Aorta (tissue), 5 donors: Measurements from ENCODE around the gene USP3. TPM values are rescaled to one million over a fixed set of nuclear protein-coding genes. Genes with fewer than 3 reads are reported as not detected.
"Not testable (repeated sequence)": the region's sequence is repeated elsewhere in the genome, so short reads cannot be mapped to it uniquely, and the experiment has no call there.

Experiments
- ATAC-seq: fragments of 200-7000 bp; cut with Tn5 transposase; one replicate; pipeline ENCODE4 v1.9.1; 2022; ENCODE audit warnings: moderate library complexity; ENCODE audit not compliant: low FRiP score
- DNase-seq, 2 donors: peaks; one replicate each; pipeline ENCODE4 v3.0.0-alpha.2; 2020
- H3K27ac ChIP-seq, 2 donors: one replicate each; pipeline ENCODE4 v1.5.1; 2013; ENCODE audit warnings: low read length in 2 of 2, mild to moderate bottlenecking in 2 of 2, moderate library complexity in 2 of 2, control low read depth in 1 of 2, inconsistent platforms in 1 of 2, low read depth in 1 of 2
- H3K27me3 ChIP-seq, 2 donors: one replicate each; pipeline ENCODE4 v1.6.1; 2013; ENCODE audit warnings: control low read depth in 1 of 2, low read length in 1 of 2, mild to moderate bottlenecking in 1 of 2, moderate library complexity in 1 of 2; ENCODE audit not compliant: insufficient read depth in 2 of 2, control insufficient read depth in 1 of 2
- H3K36me3 ChIP-seq, 2 donors: one replicate each; pipeline ENCODE4 v1.6.1; 2013; ENCODE audit warnings: control low read depth in 1 of 2, low read length in 1 of 2, mild to moderate bottlenecking in 1 of 2; ENCODE audit not compliant: insufficient read depth in 2 of 2, control insufficient read depth in 1 of 2
- H3K4me1 ChIP-seq, 2 donors: one replicate each; pipeline ENCODE4 v1.6.1; 2013; ENCODE audit warnings: low read length in 2 of 2, control low read depth in 1 of 2, mild to moderate bottlenecking in 1 of 2, moderate library complexity in 1 of 2; ENCODE audit not compliant: insufficient read depth in 2 of 2, control insufficient read depth in 1 of 2
- H3K4me3 ChIP-seq, 2 donors: one replicate each; pipeline ENCODE4 v1.5.1; 2013; ENCODE audit warnings: low read length in 2 of 2, control low read depth in 1 of 2, mild to moderate bottlenecking in 1 of 2
- H3K9me3 ChIP-seq: one replicate; pipeline ENCODE4 v1.6.1; 2013; ENCODE audit warnings: mild to moderate bottlenecking, low read length; ENCODE audit not compliant: control insufficient read depth
- WGBS, 2 donors: extraction: QIAGEN DNeasy Blood & Tissue Kit; methylation state at CpG; one replicate each; pipeline ENCODE4 v1.1.7; 2013; 5-methylcytosine and 5-hydroxymethylcytosine counted together
- intact Hi-C, 2 donors: fragments of 100-400 bp; cut with DNase I; formaldehyde crosslinking; loops; one replicate each; pipeline versions ENCODE4 v1.14.2 to v1.15.0; 2022
- polyA plus RNA-seq, 2 donors: library from polyadenylated mRNA; stranded (reverse); fragments of 200-250 nt; gene quantifications; one replicate each; pipeline ENCODE4 v1.2.3, GENCODE V29; 2013
- total RNA-seq, 2 donors: library from RNA; stranded (reverse); fragmentation: NEBNext Ultra II Directional; extraction: Animal tissue kit (Norgen Biotek cat#: 25700); gene quantifications; one replicate each; pipeline ENCODE4 v1.2.1, GENCODE V29; 2021
- donor health status: healthy with polysubstance abuse.
- donor health status: Bipolar disorder and iron deficiency.
- donor health status: DM: no; HTN: no; CAD: no.
- donor health status: DM: no; HTN: no; CAD: no.
- donor health status: DM: yes; HTN: yes; CAD: no.

The USP3 gene
- total and polyA plus RNA-seq, 4 donors: 16.3 to 60.0 (median 37.9) TPM

DNA sequence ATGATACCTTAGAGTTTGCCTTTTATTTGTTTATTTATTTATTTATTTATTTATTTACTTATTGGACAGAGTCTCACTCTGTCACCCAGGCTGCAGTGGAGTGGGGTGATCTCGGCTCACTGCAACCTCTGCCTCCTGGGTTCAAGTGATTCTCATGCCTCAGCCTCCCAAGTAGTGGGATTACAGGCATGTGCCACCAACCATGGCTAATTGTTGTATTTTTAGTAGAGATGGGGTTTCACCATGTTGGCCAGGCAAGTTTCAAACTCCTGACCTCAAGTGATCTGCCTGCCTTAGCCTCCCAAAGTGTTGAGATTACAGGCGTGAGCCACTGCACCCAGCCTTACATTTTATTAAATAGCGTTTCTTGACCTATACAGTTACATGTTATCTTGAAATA is 30.5 kb downstream of the USP3 start:
- H3K9me3 ChIP-seq, DNase-seq, H3K27me3 ChIP-seq, H3K4me3 ChIP-seq, ATAC-seq, H3K4me1 ChIP-seq, intact Hi-C loops, H3K27ac ChIP-seq, H3K36me3 ChIP-seq: not testable (repeated sequence)
- 95 to 97% methylated on average over 3 of the region's 3 CpGs for WGBS, 2 donors

- 89 to 93% methylated on average over 3 of the region's 3 CpGs for WGBS, 2 donors
- no peaks in the 10 kb centered on the region for H3K9me3 ChIP-seq
- intact Hi-C loops: no loop called here
- no peak overlapping the region for H3K4me3 ChIP-seq
- H3K27ac ChIP-seq: no peak overlapping the region
- ATAC-seq: no peak
- peaks cover 0 to 5% of the 10 kb centered on the region in 2 donors for H3K4me1 ChIP-seq
- no peaks in the 10 kb centered on the region for H3K36me3 ChIP-seq
- no peaks in the 10 kb centered on the region for H3K27me3 ChIP-seq
- DNase-seq: no peak
Observed at GRCh38 chr15:63535689-63536088, 31.3 kb downstream of the USP3 start.

DNA sequence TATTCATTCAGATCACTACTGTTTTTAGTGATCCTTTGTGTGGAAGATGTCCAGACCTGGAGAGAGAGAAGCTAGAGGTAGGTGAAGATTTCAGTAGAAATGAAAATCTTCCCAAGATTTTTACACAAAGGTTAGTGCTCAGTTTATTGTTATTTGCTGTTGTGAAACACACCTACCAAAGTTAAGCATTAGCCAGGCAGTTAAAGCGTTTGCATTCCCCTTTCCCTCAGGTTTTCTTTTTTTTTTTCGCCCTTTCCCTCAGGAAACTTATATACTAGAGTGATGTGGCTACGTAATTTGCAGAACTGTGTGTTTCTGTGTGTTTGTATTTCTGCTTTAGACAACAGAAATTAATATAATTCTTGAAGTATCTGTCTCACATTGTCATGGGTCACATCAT is 34.5 kb downstream of the USP3 start:
- no peak for DNase-seq
- Histone ChIP-seq H3K27me3 (no peaks in the 10 kb centered on the region), H3K4me3 (no peak overlapping the region), H3K4me1 (peaks cover 0 to 2% of the 10 kb centered on the region in 2 donors), H3K36me3 (no peaks in the 10 kb centered on the region), H3K9me3 (no peaks in the 10 kb centered on the region), H3K27ac (no peak overlapping the region)
- no peak for ATAC-seq
- 90 to 92% methylated on average over 3 of the region's 3 CpGs for WGBS, 2 donors
- intact Hi-C loops: no loop called here

- Histone ChIP-seq H3K4me1 (peaks cover 0 to 2% of the 10 kb centered on the region in 2 donors), H3K27ac (no peak overlapping the region), H3K4me3 (no peak overlapping the region), H3K9me3 (no peaks in the 10 kb centered on the region), H3K36me3 (no peaks in the 10 kb centered on the region), H3K27me3 (no peaks in the 10 kb centered on the region)
- no peak for ATAC-seq
- intact Hi-C loops: no loop called here
- WGBS, 2 donors: 82% methylated on average over 6 of the region's 6 CpGs
- DNase-seq: no peak
Observed at GRCh38 chr15:63539521-63539920, 35.1 kb downstream of the USP3 start.

GRCh38 chr15:63539998-63540397 is 35.6 kb downstream of the USP3 start:
- DNase-seq (no peak), ATAC-seq (no peak)
- Histone ChIP-seq H3K4me1 (peaks cover 0 to 2% of the 10 kb centered on the region in 2 donors), H3K4me3 (no peak overlapping the region), H3K27ac (no peak overlapping the region), H3K9me3 (no peaks in the 10 kb centered on the region), H3K27me3 (no peaks in the 10 kb centered on the region), H3K36me3 (no peaks in the 10 kb centered on the region)
- intact Hi-C loops: no loop called here

- Histone ChIP-seq H3K9me3 (no peaks in the 10 kb centered on the region), H3K27ac (no peak overlapping the region), H3K4me1 (peaks cover 0 to 2% of the 10 kb centered on the region in 2 donors), H3K36me3 (no peaks in the 10 kb centered on the region), H3K4me3 (no peak overlapping the region), H3K27me3 (no peaks in the 10 kb centered on the region)
- no peak for DNase-seq
- no peak for ATAC-seq
- WGBS, 2 donors: 88 to 91% methylated on average over 4 of the region's 4 CpGs
- intact Hi-C loops: no loop called here
Observed at GRCh38 chr15:63540449-63540848, 36.1 kb downstream of the USP3 start.

- no peak for ATAC-seq
- Histone ChIP-seq H3K27me3 (no peaks in the 10 kb centered on the region), H3K4me1 (no peaks in the 10 kb centered on the region), H3K36me3 (no peaks in the 10 kb centered on the region), H3K4me3 (no peak overlapping the region), H3K27ac (no peak overlapping the region), H3K9me3 (no peaks in the 10 kb centered on the region)
- WGBS, 2 donors: 79 to 81% methylated on average over 5 of the region's 5 CpGs
- no peak for DNase-seq
- intact Hi-C loops: no loop called here
Observed at GRCh38 chr15:63544258-63545026, 40.0 kb downstream of the USP3 start.

DNA sequence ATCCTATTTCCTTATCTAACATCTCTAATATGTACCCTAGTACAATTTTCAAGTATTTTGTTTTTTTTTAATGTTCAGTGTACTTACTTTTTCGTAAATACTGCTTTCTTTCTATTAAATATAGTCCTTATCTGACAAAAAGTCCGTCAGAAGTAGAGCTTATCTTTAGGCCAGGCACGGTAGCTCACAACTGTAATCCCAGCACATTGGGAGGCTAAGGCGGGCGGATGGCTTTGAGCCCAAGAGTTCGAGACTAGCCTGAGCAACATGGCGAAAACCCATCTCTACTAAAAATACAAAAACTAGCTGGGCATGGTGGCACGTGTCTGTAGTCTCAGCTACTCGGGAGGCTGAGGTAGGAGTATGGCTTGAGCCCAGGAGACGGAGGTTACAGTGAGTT is 41.1 kb downstream of the USP3 start:
- no peak for DNase-seq
- H3K27ac ChIP-seq: no peak overlapping the region
- no peaks in the 10 kb centered on the region for H3K36me3 ChIP-seq
- H3K27me3 ChIP-seq: no peaks in the 10 kb centered on the region
- H3K9me3 ChIP-seq: no peaks in the 10 kb centered on the region
- H3K4me3 ChIP-seq: no peak overlapping the region
- 92 to 93% methylated on average over 10 of the region's 10 CpGs for WGBS, 2 donors
- no peaks in the 10 kb centered on the region for H3K4me1 ChIP-seq
- intact Hi-C loops: no loop called here
- no peak for ATAC-seq

- no peak for DNase-seq
- Histone ChIP-seq H3K4me3 (no peak overlapping the region), H3K27ac (no peak overlapping the region), H3K4me1 (peaks cover 2 to 3% of the 10 kb centered on the region in 2 donors), H3K36me3 (no peaks in the 10 kb centered on the region), H3K9me3 (no peaks in the 10 kb centered on the region), H3K27me3 (no peaks in the 10 kb centered on the region)
- WGBS, 2 donors: 36 to 48% methylated on average over 1 of the region's 1 CpG
- ATAC-seq: no peak
- intact Hi-C loops: loop anchor here (5.0 to 10.0 kb wide), 2 partner anchors 44 to 47 kb away; partner anchors contain the start of gene USP3 (in 1 of the 2)
Observed at GRCh38 chr15:63551400-63551799, 47.0 kb downstream of the USP3 start.
